ENCODE data around the gene SHOX.
"Not testable (repeated sequence)": the region's sequence is repeated elsewhere in the genome, so short reads cannot be mapped to it uniquely, and the experiment has no call there.

SHOX gene

DNA sequence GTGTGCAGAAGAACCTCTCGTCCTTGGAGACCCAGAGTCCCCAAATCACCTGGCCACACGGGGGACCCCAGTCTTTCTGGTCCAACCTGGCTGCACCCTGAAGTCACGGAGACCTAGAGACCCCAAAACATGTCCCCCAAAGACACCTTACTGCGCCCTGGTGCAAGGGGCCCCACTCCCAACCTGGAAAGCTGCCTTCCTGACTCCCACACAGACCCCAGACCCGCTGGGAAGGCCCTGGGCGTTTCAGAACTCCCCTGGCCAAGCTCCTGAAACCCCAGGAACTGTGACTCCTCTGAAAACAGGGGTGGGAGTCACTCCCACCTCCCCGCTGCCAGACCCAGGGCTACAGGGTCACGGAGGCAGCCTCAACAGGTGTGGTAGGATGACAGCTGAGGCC lies 12.7 kb upstream of the SHOX start:
- Mint-ChIP-seq H3K4me1 (peaks cover 11% of the 10 kb centered on the region), H3K4me3 (no peak overlapping the region), H3K27ac (no peak overlapping the region), H3K36me3 (peaks cover 6% of the 10 kb centered on the region), H3K27me3 (peaks cover 72% of the 10 kb centered on the region), H3K9me3 (peaks cover 10% of the 10 kb centered on the region)
- ATAC-seq = no peak

DNA sequence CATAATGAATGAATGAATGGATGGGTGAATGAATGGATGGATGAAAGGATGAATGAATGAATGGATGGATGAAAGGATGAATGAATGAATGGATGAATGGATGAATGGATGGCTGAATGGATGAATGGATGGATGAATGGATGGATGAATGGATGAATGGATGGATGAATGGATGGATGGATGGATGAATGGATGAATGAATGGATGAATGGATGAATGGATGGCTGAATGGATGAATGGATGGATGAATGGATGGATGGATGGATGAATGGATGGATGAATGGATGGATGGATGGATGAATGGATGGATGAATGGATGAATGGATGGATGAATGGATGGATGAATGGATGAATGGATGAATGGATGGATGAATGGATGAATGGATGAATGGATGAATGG lies 12.3 kb upstream of the SHOX start:
- not testable (repeated sequence) for H3K4me3 Mint-ChIP-seq, ATAC-seq, H3K9me3 Mint-ChIP-seq, H3K36me3 Mint-ChIP-seq, H3K27ac Mint-ChIP-seq
- peaks cover 72% of the 10 kb centered on the region for H3K27me3 Mint-ChIP-seq
- peaks cover 15% of the 10 kb centered on the region for H3K4me1 Mint-ChIP-seq

DNA sequence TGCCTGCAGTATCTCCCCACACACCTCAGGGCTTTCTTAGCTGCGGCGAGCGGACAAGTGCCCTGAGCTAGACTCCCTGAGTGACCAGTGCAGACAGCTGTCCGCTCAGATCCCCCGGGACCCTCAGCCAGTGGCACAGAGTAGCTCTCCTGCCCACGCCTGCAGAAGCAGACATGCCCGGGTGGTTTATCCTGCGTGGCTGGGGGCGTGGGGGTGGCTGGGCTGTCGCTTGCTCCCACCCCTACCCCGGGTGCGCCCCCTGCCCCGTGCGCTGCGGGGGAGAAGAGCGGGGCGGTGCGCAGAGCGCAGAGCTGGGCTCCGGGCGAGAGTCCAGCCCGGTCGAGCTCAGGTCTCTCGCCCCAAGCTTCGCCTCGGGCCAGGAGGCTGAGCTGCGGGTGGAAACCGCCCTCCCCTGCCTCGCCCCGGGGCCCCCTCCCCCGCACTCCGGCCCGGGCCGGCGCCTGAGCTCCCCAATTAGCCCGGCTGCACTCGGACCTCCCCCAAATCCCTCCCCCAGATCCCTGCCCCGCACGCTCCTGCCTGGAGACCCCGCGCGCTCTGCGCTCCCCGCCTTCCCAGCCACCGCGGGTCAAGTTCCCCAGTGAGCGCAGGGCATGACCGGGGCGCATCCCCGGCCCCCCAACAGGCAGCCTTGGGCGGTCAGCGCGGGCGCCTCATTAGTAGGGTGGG lies 11.7 kb upstream of the SHOX start:
- Mint-ChIP-seq H3K36me3 (peaks cover 6% of the 10 kb centered on the region), H3K27ac (no peak overlapping the region), H3K27me3 (peaks cover 73% of the 10 kb centered on the region)

DNA sequence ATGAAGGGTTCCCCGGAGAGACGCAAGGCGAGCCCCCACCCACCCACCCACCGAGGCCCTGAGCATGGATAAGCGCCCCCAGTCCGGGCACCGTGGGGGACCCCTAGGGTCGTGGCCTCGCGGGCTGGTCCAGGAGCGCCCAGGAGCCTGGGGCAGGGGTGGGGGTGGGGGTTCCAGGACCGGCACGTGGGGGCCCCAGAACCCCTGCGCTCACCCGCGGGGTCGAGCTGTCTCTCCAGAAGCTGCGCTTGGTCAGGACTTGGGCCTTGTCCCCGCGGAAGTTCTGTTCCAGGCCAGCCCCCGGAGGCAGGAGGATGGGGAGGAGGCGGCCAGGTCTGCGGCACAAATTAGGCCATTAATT lies 11.2 kb upstream of the SHOX start:
- H3K9me3 Mint-ChIP-seq = peaks cover 6% of the 10 kb centered on the region
- H3K27me3 Mint-ChIP-seq = peaks cover 70% of the 10 kb centered on the region
- H3K4me3 Mint-ChIP-seq = no peak overlapping the region
- peaks cover 6% of the 10 kb centered on the region for H3K36me3 Mint-ChIP-seq
- H3K4me1 Mint-ChIP-seq = peaks cover 17% of the 10 kb centered on the region
- no peak overlapping the region for H3K27ac Mint-ChIP-seq
- ATAC-seq = no peak

More for the DNA sequence above, 11.7 kb upstream of the SHOX start:
- no peak for ATAC-seq
- peaks cover 6% of the 10 kb centered on the region for H3K9me3 Mint-ChIP-seq
- H3K4me1 Mint-ChIP-seq = peaks cover 17% of the 10 kb centered on the region
- H3K4me3 Mint-ChIP-seq = no peak overlapping the region

DNA sequence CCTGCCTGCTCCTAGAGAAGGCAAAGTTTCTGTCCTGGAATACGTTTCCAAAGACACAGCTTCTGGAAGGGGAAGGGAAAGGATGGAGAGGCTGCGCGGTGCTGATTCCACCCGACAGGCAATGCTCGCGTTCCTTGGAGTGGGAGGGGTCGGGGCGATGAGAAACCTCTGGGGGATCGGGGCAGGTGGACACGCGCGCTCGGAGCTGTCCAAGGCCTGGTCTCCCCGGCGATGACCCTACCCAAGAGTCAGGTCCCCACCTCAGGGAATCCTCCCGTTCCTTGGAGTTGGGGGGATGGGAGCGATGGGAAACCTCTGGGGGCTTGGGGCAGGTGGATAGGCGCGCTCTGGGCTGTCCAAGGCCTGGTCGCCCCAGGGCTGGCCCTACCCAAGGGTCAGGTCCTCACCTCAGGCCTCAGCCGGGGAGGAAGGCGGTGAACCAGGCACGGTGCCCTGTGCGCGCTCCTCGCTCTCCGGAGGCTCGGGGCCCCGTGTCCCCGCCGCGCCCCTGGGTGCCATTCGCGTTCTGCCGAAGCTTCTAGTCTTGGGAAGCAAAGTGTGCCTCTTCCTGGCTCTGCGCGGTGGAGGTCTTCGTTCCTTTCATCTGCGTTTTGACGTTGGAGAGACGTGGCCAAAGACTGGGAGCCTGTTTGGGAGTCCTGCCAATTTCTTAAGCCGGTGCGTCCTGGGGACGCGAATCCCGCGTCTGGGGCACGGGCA lies 10.6 kb upstream of the SHOX start:
- Mint-ChIP-seq H3K4me1 (peaks cover 17% of the 10 kb centered on the region), H3K27ac (no peak overlapping the region), H3K36me3 (peaks cover 6% of the 10 kb centered on the region), H3K9me3 (peaks cover 9% of the 10 kb centered on the region), H3K4me3 (no peak overlapping the region), H3K27me3 (peaks cover 70% of the 10 kb centered on the region)
- ATAC-seq = no peak

DNA sequence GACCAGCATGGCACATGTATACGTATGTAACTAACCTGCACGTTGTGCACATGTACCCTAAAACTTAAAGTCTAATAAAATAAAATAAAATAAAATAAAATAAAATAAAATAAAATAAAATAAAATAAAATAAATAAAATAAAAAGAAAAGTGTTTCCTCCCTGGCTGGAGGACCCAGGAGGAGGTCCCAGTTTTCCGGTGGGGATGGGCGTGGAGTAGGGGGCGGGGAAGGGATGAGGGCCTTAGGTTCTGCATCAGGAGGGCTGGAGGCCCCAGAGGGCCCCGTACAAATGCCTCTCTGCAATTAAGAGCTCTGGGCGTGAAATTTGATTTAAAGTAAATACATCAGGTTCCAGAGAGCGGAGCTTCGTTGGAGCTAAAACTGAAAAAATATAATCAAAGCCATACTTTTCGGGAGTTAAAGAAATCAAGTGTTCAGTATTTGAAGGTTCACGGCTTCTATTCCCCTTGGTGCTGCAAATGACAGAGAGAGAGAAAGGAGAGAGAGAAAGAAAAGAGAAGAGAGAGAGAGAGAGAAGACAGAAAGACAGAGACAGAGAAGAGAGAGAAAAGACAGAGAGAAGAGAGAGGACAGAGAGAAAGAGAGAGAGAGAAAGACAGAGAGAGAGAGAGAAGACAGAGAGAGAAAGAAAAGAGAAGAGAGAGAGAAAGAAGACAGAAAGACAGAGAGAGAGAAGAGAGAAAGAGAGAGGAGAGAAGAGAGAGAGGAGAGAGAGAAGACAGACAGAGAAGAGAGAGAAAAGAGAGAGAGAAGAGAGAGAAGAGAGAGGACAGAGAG lies 8.7 kb upstream of the SHOX start:
- peaks cover 22% of the 10 kb centered on the region for H3K4me1 Mint-ChIP-seq
- H3K27me3 Mint-ChIP-seq = peaks cover 72% of the 10 kb centered on the region
- peaks cover 11% of the 10 kb centered on the region for H3K36me3 Mint-ChIP-seq
- H3K4me3 Mint-ChIP-seq = no peak overlapping the region
- no peak overlapping the region for H3K27ac Mint-ChIP-seq
- H3K9me3 Mint-ChIP-seq = peaks cover 26% of the 10 kb centered on the region
- no peak for ATAC-seq

DNA sequence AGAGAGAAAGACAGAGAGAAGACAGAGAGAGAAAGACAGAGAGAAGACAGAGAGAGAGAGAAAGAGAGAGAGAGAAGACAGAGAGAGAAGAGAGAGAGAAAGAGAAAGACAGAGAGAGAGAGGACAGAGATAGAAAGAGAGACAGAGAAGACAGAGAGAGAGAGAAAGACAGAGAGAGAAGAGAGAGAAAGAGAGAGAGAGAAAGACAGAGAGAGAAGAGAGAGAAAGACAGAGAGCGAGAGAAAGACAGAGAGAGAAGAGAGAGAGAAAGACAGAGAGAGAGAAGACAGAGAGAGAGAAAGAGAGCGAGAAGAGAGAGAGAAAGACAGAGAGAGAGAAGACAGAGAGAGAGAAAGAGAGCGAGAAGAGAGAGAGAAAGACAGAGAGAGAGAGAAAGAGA lies 7.8 kb upstream of the SHOX start:
- H3K27me3 Mint-ChIP-seq = peaks cover 76% of the 10 kb centered on the region
- not testable (repeated sequence) for ATAC-seq, H3K4me3 Mint-ChIP-seq, H3K27ac Mint-ChIP-seq
- peaks cover 27% of the 10 kb centered on the region for H3K9me3 Mint-ChIP-seq
- H3K4me1 Mint-ChIP-seq = peaks cover 26% of the 10 kb centered on the region
- peaks cover 11% of the 10 kb centered on the region for H3K36me3 Mint-ChIP-seq

DNA sequence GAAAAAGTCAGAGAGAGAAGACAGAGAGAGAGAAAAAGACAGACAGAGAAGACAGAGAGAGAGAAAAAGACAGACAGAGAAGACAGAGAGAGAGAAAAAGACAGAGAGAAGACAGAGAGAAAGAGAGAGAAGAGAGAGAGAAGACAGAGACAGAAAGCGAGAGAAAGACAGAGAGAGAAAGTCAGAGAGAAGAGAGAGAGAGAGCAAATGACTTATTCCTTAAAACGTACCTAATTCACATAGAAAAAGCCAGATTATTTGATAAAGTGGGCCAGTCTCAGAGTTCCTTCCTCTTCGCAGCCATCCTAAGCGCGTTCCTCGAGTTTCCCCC lies 7.4 kb upstream of the SHOX start:
- Mint-ChIP-seq H3K4me1 (peaks cover 30% of the 10 kb centered on the region), H3K36me3 (peaks cover 8% of the 10 kb centered on the region), H3K27me3 (peaks cover 76% of the 10 kb centered on the region), H3K4me3 (no peak overlapping the region), H3K9me3 (peaks cover 24% of the 10 kb centered on the region), H3K27ac (no peak overlapping the region)
- no peak for ATAC-seq

DNA sequence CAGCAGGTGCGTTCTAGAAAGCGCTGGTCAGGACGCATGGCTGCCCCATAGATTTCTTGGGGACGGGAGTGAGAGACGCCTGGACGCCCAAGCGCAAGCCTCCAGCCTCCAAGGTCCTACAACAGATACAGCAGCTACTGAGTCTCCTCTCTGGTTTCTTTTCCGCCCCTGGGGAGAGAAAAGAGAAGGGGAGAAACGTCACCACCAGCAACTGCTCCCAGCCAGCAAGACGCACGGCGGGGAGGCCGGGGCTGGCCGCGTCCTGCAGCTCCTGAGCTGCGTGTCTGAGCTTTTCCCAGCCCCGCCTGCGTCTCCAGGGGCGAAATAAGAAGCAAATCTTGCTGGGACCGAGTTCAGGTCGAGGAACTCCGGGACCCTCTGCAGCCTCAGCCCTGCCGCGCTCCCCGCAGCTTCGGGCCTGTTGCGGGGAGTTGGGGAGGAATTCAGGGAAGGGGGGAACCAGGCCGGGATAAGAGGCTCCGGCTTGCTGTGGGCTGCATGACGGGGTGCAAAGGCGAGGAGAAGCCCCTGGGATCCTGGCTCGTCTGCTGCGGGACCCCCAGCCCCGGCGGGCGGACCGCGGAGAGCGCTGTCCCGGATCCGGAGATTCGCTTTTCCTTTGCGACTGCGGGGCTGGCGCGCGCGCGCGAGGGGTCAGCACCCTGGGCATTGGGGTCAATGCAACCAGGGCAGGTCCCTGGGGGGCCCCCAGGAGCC lies 6.8 kb upstream of the SHOX start:
- Mint-ChIP-seq H3K27ac (no peak overlapping the region), H3K27me3 (peaks cover 76% of the 10 kb centered on the region), H3K36me3 (peaks cover 5% of the 10 kb centered on the region), H3K9me3 (peaks cover 20% of the 10 kb centered on the region), H3K4me1 (peaks cover 31% of the 10 kb centered on the region), H3K4me3 (no peak overlapping the region)
- no peak for ATAC-seq

DNA sequence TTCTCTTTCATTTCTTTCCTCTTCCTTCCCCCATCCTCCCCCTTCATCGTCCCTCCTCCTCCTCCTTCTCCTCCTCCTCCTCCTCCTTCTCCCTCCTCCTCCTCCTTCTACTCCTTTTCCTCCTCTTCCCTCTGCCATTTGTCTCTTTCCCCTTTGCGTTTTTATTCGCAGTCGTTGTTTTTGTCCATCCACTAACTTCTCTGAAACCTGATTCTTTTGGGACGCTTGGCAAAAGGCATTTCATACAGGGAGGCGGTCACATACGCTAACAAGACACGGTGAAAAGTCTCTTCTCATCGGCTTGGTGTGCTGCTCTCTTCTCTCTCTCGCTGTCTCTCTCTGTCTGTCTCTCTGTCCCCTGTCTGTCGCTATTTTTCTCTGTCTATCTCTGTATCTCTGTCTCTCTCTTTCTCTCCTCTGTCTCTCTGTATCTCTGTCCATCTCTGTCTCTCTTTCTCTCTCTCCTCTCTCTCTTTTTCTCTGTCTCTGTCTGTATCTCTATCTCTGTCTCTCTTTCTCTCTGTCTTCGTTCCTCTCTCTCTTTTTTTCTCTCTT lies 5.4 kb upstream of the SHOX start:
- Mint-ChIP-seq H3K4me3 (no peak overlapping the region), H3K27ac (no peak overlapping the region), H3K36me3 (peaks cover 11% of the 10 kb centered on the region), H3K4me1 (peaks cover 39% of the 10 kb centered on the region), H3K27me3 (peaks cover 88% of the 10 kb centered on the region), H3K9me3 (peaks cover 27% of the 10 kb centered on the region)
- no peak for ATAC-seq

DNA sequence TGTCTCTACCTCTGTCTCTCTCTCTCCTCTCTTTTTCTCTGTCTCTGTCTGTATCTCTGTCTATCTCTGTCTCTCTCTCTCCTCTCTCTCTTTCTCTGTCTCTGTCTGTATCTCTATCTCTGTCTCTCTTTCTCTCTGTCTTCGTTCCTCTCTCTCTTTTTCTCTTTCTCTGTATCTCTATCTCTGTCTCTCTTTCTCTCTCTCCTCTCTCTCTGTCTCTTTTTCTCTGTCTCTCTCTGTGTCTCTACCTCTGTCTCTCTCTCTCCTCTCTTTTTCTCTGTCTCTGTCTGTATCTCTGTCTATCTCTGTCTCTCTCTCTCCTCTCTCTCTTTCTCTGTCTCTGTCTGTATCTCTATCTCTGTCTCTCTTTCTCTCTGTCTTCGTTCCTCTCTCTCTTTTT lies 4.5 kb upstream of the SHOX start:
- ATAC-seq, H3K27ac Mint-ChIP-seq: not testable (repeated sequence)
- H3K27me3 Mint-ChIP-seq = peaks cover 88% of the 10 kb centered on the region

DNA sequence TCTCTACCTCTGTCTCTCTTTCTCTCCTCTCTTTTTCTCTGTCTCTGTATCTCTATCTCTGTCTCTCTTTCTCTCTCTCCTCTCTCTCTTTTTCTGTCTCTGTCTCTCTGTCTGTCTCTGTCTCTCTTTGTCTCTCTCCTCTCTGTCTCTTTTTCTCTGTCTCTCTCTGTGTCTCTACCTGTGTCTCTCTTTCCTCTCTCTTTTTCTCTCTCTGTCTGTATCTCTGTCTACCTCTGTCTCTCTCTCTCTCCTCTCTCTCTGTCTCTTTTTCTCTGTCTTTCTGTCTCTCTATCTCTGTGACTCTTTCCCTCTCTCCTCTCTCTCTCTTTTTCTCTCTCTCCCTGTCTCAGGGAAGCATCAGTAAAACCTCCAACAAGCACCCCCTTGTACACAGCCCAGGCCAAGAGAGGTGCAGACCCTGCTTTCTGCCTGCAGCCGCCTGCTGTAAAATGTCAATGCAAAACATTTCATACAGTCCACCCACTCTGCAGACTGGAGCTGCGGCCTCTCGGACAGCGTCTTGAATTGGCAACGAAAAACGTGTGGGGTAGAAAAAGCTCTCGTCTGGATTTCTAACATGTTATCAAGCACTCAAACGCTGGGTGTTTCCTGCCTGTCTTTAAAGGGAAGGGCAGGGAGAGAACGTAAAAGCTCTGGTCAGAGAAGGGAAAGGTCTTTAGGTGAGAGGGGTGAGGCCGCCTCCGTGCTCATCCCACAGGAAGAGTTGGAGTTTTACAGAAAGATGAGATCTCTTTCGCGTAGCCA lies 3.7 kb upstream of the SHOX start:
- peaks cover 89% of the 10 kb centered on the region for H3K27me3 Mint-ChIP-seq
- peaks cover 38% of the 10 kb centered on the region for H3K4me1 Mint-ChIP-seq
- H3K36me3 Mint-ChIP-seq = peaks cover 11% of the 10 kb centered on the region
- H3K27ac Mint-ChIP-seq = no peak overlapping the region
- no peak overlapping the region for H3K4me3 Mint-ChIP-seq
- ATAC-seq = no peak
- peaks cover 27% of the 10 kb centered on the region for H3K9me3 Mint-ChIP-seq

More for the DNA sequence above, 4.5 kb upstream of the SHOX start:
- H3K4me3 Mint-ChIP-seq = not testable (repeated sequence)
- H3K9me3 Mint-ChIP-seq = peaks cover 27% of the 10 kb centered on the region
- peaks cover 11% of the 10 kb centered on the region for H3K36me3 Mint-ChIP-seq
- peaks cover 39% of the 10 kb centered on the region for H3K4me1 Mint-ChIP-seq

DNA sequence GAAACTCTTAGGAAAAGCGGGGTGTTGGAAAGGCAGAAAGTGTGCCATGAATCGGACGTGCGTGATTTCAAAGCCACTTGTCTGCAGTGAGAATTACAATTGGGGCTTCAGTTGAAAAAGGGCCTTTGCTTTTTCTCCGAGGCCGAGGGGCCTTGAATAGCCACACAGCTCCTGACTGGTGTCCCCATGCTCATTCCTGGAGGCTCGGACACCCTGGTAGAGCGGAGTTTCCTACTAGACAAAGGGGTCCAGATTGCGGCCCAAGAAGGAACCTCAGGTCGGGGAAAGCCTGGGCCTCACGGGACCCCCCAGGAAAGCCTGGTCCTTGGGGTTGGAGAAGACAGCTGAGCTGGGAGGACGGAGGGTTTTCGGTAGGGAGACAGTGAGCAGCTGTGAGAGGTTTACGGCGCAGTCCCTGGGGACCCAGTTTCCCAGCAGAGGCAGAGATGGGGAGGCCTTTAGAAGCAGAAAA lies 3.0 kb upstream of the SHOX start:
- H3K27me3 Mint-ChIP-seq = peaks cover 88% of the 10 kb centered on the region
- no peak for ATAC-seq
- peaks cover 27% of the 10 kb centered on the region for H3K9me3 Mint-ChIP-seq
- no peak overlapping the region for H3K4me3 Mint-ChIP-seq
- H3K27ac Mint-ChIP-seq = no peak overlapping the region
- peaks cover 11% of the 10 kb centered on the region for H3K36me3 Mint-ChIP-seq
- peaks cover 32% of the 10 kb centered on the region for H3K4me1 Mint-ChIP-seq

DNA sequence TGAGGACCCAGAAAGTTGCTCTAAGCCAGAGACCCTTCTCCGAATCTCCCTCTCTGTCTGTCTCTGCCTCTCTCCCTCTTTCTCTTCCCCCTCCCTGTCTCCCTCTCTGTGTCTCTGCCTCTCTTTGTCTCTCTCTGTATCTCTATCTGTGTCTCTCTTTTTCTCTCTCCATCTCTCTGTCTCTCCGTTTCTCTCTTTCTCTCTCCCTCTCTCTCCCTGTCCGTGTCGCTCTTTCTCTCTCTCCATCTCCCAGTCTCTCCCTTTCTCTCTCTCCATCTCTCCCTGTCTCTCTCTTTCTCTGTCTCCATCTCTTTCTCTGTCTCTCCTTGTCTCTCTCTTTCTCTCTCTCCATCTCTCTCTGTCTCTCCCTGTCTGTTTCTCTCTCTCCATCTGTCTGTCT lies 2.6 kb upstream of the SHOX start:
- no peak overlapping the region for H3K4me3 Mint-ChIP-seq

More for the DNA sequence above, 2.6 kb upstream of the SHOX start:
- no peak overlapping the region for H3K27ac Mint-ChIP-seq
- H3K9me3 Mint-ChIP-seq = peaks cover 27% of the 10 kb centered on the region
- H3K4me1 Mint-ChIP-seq = peaks cover 27% of the 10 kb centered on the region
- ATAC-seq = no peak
- peaks cover 11% of the 10 kb centered on the region for H3K36me3 Mint-ChIP-seq
- peaks cover 88% of the 10 kb centered on the region for H3K27me3 Mint-ChIP-seq

Data from stimulated activated memory B cell treated with anti-CD40 and anti-IgM and Interleukin-4, amounts not matched to agents 10 μg/mL and 1 μg/mL and 100 μg/mL, for 72 hours (primary cell).